Measurements from ENCODE around the gene SNRK.

Gene SNRK

DNA sequence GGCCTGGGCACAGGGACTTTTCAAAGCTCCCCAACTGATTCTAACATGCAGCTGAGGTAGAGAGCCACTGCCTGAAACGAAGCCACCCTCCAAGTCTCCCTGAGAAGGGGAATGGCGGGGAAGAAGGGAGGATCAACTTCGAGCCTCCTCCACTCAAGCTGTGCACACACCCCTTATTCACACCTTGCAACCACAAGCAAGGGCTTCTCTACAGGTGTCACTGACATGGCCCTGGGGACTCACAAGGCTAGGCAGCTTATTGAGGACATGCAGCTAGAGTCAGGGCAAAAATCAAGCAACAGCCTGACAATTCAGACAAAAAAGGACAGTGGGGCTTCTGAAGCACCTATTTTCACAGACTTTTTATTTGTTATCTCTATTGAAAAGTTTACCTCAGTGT lies 85.2 kb downstream of the SNRK start:
- TF ChIP-seq, protein P1, sequence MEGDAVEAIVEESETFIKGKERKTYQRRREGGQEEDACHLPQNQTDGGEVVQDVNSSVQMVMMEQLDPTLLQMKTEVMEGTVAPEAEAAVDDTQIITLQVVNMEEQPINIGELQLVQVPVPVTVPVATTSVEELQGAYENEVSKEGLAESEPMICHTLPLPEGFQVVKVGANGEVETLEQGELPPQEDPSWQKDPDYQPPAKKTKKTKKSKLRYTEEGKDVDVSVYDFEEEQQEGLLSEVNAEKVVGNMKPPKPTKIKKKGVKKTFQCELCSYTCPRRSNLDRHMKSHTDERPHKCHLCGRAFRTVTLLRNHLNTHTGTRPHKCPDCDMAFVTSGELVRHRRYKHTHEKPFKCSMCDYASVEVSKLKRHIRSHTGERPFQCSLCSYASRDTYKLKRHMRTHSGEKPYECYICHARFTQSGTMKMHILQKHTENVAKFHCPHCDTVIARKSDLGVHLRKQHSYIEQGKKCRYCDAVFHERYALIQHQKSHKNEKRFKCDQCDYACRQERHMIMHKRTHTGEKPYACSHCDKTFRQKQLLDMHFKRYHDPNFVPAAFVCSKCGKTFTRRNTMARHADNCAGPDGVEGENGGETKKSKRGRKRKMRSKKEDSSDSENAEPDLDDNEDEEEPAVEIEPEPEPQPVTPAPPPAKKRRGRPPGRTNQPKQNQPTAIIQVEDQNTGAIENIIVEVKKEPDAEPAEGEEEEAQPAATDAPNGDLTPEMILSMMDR (IDR thresholded peaks at IDR 0.05; ENCODE audit: insufficient read depth, low read depth, low read length, missing control alignments) = no peak
- no peak for DNase-seq (ENCODE audit: low read depth)
- H3K4me3 ChIP-seq (ENCODE audit: low read depth, low read length) = no peak overlapping the region

DNA sequence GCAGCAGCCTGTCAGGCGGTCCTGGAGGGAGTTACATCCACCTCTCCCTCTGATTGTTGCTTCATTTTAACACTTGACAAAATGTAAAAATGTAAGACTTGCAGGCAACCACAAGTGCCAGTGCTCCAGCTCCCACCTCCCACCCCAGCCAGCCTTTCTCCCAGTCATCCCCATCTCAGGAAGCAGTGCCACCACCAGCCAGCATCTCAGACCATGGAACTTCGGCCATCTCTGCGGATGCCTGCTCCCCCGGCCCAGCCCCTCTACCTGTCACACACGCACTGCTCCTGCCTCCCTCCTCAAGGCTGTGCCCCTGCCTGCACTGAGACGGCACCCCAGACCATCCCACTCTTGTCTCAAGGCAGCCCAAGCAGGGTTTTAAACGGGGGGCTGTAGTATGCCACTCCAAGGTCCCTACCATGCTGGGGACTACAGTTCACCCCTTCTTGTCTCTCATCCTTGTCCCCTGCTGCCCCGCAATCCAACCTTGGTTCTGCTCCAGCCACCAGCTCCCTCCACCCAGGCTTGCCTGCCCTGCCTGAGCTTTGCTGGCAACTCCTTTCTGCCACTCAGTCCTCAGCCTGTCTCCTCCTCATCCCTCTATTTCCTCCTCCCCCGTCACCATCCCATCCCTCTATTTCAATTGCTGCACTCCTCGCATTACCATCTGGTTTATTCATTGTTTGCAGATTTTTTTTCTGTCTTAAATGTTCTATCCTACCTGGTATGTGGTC lies 85.8 kb downstream of the SNRK start:
- TF ChIP-seq, protein P1 (IDR thresholded peaks at IDR 0.05; ENCODE audit: insufficient read depth, low read depth, low read length, missing control alignments) = no peak
- no peak for DNase-seq (ENCODE audit: low read depth)
- H3K4me3 ChIP-seq (ENCODE audit: low read depth, low read length) = no peak overlapping the region

DNA sequence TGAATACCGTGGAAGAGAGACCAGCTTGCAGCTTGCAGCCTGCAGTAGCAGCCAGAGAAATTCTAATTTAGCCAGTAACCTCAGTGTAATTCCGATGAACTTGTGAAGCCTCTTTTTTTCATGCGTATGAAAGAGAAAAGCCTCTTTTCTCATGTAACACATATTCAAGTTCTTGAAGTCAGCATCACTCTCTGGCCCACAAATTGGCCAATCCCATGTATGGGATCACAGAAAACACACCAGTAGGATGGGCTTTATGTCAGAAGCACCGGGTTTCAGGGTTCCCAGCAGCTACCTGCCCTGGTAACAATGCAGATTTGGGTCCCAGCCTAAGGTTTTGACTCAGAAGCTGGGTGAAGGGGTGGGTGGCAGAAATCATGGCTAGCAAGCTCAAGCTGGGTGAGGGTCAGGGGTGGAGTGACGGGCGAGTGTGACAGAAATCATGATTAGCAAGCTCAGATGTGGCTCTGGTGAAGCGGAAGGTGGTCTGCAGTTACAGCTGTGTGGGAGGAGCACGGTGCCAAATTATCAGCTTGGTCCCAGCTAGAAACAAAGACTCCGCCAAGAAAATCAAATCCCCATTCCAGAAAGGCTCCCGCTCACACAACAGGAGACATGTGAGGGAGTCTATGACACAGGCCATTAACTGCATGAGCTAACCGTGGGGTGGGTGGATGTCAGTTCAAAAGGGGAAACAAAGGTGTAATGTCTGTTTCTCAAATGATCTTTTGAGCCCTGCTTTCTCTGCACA lies 86.6 kb downstream of the SNRK start:
- DNase-seq (ENCODE audit: low read depth) = no peak

DNA sequence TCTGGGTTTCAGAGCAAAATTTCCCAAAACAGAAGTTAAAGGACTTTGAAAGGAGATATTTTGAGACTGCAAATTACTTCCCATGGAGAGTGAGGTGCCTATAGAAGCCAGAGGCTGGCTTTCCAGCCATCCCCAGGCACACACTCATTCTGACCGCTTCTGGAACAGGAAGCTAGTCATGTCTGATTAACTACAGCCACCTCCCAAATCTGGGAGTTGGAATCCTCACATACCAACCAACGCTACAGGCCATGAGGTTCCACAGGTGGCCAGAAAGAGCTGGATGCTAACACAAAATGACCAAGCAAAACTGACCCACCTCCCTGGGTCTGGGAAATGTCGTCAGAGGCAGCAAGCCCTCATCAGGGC lies 87.2 kb downstream of the SNRK start:
- TF ChIP-seq, protein P1 (IDR thresholded peaks at IDR 0.05; ENCODE audit: insufficient read depth, low read depth, low read length, missing control alignments) = no peak
- no peak for DNase-seq (ENCODE audit: low read depth)

More for the DNA sequence above, 86.6 kb downstream of the SNRK start:
- H3K4me3 ChIP-seq (ENCODE audit: low read depth, low read length) = no peak overlapping the region
- TF ChIP-seq, protein P1 (IDR thresholded peaks at IDR 0.05; ENCODE audit: insufficient read depth, low read depth, low read length, missing control alignments) = no peak

DNA sequence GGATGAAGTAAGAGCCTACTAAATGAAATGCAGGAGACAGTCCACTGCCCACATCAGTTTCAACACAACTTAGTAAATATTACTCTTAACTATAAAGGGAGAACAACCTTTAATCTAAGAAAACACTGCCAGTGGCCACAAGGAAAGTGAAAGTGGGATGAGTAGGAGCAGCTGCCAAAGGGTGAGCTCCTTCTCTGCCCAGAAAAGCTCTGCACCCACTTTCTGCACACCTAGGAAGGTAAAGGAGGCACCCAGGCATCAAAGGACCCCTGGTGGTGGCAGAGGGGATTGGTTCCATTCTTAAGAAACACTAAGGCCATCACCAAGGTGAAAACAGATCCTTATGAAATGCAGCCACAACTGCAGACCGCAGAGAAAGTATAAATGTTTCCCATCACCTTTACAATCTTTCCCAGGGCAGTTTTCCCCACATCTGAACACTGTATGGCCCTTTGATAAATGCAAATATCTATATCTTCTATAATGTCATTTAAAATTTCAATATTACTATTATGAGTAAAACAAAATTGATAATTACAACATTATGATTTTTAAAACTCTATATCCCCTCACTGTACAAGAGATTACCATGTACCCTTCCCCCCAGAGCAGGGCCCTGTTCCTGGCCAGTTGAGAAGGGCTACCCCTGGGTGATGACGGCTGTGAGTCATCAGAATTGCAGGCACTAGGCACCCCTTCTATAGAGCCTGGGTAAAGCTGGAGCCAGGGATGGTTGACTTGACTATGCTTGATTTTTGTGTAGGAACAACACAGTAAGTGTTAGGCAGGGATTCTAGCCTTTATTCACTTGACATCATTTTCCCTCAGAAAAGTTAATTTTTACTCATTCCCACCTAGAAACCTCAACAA lies 92.0 kb downstream of the SNRK start:
- DNase-seq (ENCODE audit: low read depth) = peak; percentile 71
- H3K4me3 ChIP-seq (ENCODE audit: low read depth, low read length) = no peak overlapping the region
- TF ChIP-seq, protein P1 (IDR thresholded peaks at IDR 0.05; ENCODE audit: insufficient read depth, low read depth, low read length, missing control alignments) = peak; percentile 81

More for the DNA sequence above, 87.2 kb downstream of the SNRK start:
- H3K4me3 ChIP-seq (ENCODE audit: low read depth, low read length) = no peak overlapping the region

DNA sequence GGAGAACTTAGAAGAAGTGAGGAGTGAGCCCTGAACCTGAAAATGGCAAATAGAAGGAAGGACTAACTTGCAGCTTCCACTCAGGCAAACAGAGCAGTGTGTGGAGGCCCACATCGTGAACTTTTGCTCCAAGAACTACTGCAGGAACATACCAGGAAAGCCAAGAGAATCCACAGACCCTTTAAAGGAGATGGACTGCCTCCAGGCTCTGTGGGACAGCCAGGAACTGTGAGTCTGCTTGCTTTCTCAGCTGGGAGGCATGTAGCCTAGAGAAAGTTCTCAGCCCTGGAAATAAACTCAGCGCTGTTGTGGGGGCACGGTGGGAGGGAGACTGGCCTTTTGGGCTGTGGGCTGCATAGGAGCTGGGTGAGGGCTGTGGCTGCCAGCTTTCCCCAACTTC lies 93.0 kb downstream of the SNRK start:
- no peak for DNase-seq (ENCODE audit: low read depth)
- H3K4me3 ChIP-seq (ENCODE audit: low read depth, low read length) = no peak overlapping the region
- TF ChIP-seq, protein P1 (IDR thresholded peaks at IDR 0.05; ENCODE audit: insufficient read depth, low read depth, low read length, missing control alignments) = no peak

Measured in GM12865 (cell line).